ENCODE results near the gene CD79A.

The CD79A gene

GRCh38 chr19:41898235-41898634, 21.2 kb downstream of the CD79A start:
- TF ChIP-seq CTCF (IDR thresholded peaks at IDR 0.05; ENCODE audit: insufficient read depth, missing control alignments) = no peak
- FAIRE-seq (no peak), DNase-seq (ENCODE audit: insufficient read length, low spot score) (no peak)

- DNase-seq (ENCODE audit: insufficient read length, low spot score) (no peak), FAIRE-seq (no peak)
- TF ChIP-seq CTCF (IDR thresholded peaks at IDR 0.05; ENCODE audit: insufficient read depth, missing control alignments) = no peak
These were observed 24.8 kb downstream of the CD79A start for GRCh38 chr19:41901707-41902360.

- FAIRE-seq (no peak), DNase-seq (ENCODE audit: insufficient read length, low spot score) (no peak)
- no peak for TF ChIP-seq CTCF (IDR thresholded peaks at IDR 0.05; ENCODE audit: insufficient read depth, missing control alignments)
These were observed 25.5 kb downstream of the CD79A start for GRCh38 chr19:41902594-41902993.

GRCh38 chr19:41903193-41903953, 26.3 kb downstream of the CD79A start:
- DNase-seq (ENCODE audit: insufficient read length, low spot score) = no peak
- no peak for FAIRE-seq
- TF ChIP-seq CTCF (IDR thresholded peaks at IDR 0.05; ENCODE audit: insufficient read depth, missing control alignments) = no peak

GRCh38 chr19:41904118-41904870, 27.2 kb downstream of the CD79A start:
- no peak for TF ChIP-seq CTCF (IDR thresholded peaks at IDR 0.05; ENCODE audit: insufficient read depth, missing control alignments)
- no peak for FAIRE-seq
- no peak for DNase-seq (ENCODE audit: insufficient read length, low spot score)

GRCh38 chr19:41905273-41906002, 28.4 kb downstream of the CD79A start:
- no peak for FAIRE-seq
- DNase-seq (ENCODE audit: insufficient read length, low spot score) = no peak
- TF ChIP-seq CTCF (IDR thresholded peaks at IDR 0.05; ENCODE audit: insufficient read depth, missing control alignments) = no peak
